OCI-LY3 (cell line): ENCODE results near the gene C3orf52.
A peak's percentile ranks its signal among the peaks of the same experiment; 100 is the strongest.

Experiments
- H2AFZ ChIP-seq: fragments of 200-600, 300-600 bp; shearing (Covaris generic); 2 replicates; pipeline ENCODE4 v1.6.0; 2014; ENCODE audit warnings: antibody characterized with exemption, low read depth, low read length
- H3K27ac ChIP-seq: fragments of 200-600, 300-600 bp; sonication (generic); 2 replicates; pipeline ENCODE4 v1.5.1; 2014; ENCODE audit warnings: mild to moderate bottlenecking, low read length, moderate library complexity, mixed read lengths
- H3K27me3 ChIP-seq: fragments of 200-600, 300-600 bp; sonication (generic); 2 replicates; pipeline ENCODE4 v1.6.1; 2014; ENCODE audit warnings: low read depth, low read length, mixed read lengths
- H3K36me3 ChIP-seq: fragments of 200-600, 300-600 bp; sonication (generic); replicated peaks from 2 replicates; pipeline ENCODE3; 2014; ENCODE audit warnings: low read depth, low read length, mixed read lengths
- H3K4me1 ChIP-seq: fragments of 300-600, 200-600 bp; sonication (generic); 2 replicates; pipeline ENCODE4 v1.6.1; 2014; ENCODE audit warnings: low read length, mixed read lengths
- H3K4me2 ChIP-seq: fragments of 200-600, 300-600 bp; sonication (generic); 2 replicates; pipeline ENCODE4 v1.6.1; 2014; ENCODE audit warnings: low read length, mixed read lengths
- H3K4me3 ChIP-seq: fragments of 300-600, 200-600 bp; sonication (generic); 2 replicates; pipeline ENCODE4 v1.5.1; 2014; ENCODE audit warnings: antibody characterized with exemption, mild to moderate bottlenecking, low read length, moderate library complexity
- H3K79me2 ChIP-seq: fragments of 300-600, 200-600 bp; shearing (Covaris generic); 2 replicates; pipeline ENCODE4 v1.6.1; 2014; ENCODE audit warnings: mild to moderate bottlenecking, low read length, mixed read lengths
- H3K9ac ChIP-seq: fragments of 300-600, 200-600 bp; shearing (Covaris generic); 2 replicates; pipeline ENCODE4 v1.6.0; 2014; ENCODE audit warnings: mild to moderate bottlenecking, low read length, moderate library complexity
- H3K9me3 ChIP-seq: fragments of 200-600, 300-600 bp; shearing (Covaris generic); 2 replicates; pipeline ENCODE4 v1.6.1; 2014; ENCODE audit warnings: low read length, mixed read lengths; ENCODE audit not compliant: insufficient read depth
- H4K20me1 ChIP-seq: fragments of 200-600, 300-600 bp; sonication (generic); 2 replicates; pipeline ENCODE4 v1.6.1; 2016; ENCODE audit warnings: low read length, mixed read lengths; ENCODE audit not compliant: insufficient read depth
- EZH2phosphoT487 ChIP-seq: fragments of 200-600 bp; shearing (Covaris generic); IDR thresholded peaks from 2 replicates; pipeline ENCODE4 v1.6.1; 2018; ENCODE audit warnings: antibody characterized with exemption, mixed run types, low read depth
- TF ChIP-seq, protein P1 (sequence below): fragments of 200-600, 300-600 bp; sonication (generic); IDR thresholded peaks from 2 replicates; pipeline ENCODE4 v1.5.1; 2014; ENCODE audit warnings: antibody characterized with exemption, low read length, low read depth

The C3orf52 gene

DNA sequence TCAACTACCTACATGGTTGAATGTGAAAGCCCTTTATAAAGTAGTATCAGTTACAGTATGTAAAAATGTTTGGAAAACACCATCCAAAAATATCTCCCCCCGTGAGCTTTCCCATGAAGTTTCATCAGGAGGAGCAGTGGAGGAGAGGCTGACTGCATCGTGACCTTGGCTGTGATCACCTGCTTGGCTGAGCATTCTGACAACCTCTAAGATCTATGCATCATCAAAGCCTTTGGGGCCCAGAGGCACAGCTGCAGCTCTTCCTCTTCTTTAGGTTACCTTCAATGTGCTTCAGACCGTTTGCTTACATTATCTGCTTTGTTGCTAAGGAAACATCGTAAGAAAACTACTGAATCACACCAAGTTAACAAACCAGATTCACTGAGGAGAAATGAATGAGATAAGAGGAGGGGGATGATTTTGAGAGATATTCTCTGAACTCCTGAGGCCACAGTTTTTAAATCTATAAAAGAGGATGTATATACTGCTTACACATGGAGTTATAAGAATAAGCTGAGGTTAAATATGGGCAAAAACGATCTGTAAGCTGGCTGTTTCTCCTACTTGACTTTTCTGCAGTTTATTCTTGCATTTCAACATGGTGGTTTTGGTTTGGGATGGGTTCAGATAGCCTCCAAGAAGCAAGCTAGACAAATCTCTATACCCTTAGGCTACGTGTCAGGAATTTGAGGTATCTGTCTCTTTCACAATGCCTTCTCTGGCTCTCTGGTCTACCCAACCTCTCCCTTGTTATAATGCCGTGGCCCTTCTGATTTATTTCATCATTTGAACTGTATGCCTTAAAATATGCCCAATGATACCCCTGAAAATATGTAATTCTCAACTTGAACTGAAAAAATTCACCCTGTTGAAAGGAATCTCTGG is 42.9 kb downstream of the C3orf52 start:
- Histone ChIP-seq H3K9ac (no peak overlapping the region), H3K27me3 (no peaks in the 10 kb centered on the region), H3K4me2 (peak overlapping the region; percentile 35), H3K27ac (no peak overlapping the region), H3K79me2 (no peaks in the 10 kb centered on the region), H4K20me1 (no peaks in the 10 kb centered on the region), H3K4me1 (peaks cover 45% of the 10 kb centered on the region), H3K36me3 (no peaks in the 10 kb centered on the region), H3K4me3 (no peak overlapping the region), H2AFZ (0 out of 2 replicates have a peak overlapping the region, but pooled peaks have one; percentile 52), H3K9me3 (no peaks in the 10 kb centered on the region)
- TF ChIP-seq, protein P1, sequence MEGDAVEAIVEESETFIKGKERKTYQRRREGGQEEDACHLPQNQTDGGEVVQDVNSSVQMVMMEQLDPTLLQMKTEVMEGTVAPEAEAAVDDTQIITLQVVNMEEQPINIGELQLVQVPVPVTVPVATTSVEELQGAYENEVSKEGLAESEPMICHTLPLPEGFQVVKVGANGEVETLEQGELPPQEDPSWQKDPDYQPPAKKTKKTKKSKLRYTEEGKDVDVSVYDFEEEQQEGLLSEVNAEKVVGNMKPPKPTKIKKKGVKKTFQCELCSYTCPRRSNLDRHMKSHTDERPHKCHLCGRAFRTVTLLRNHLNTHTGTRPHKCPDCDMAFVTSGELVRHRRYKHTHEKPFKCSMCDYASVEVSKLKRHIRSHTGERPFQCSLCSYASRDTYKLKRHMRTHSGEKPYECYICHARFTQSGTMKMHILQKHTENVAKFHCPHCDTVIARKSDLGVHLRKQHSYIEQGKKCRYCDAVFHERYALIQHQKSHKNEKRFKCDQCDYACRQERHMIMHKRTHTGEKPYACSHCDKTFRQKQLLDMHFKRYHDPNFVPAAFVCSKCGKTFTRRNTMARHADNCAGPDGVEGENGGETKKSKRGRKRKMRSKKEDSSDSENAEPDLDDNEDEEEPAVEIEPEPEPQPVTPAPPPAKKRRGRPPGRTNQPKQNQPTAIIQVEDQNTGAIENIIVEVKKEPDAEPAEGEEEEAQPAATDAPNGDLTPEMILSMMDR, result no peak

DNA sequence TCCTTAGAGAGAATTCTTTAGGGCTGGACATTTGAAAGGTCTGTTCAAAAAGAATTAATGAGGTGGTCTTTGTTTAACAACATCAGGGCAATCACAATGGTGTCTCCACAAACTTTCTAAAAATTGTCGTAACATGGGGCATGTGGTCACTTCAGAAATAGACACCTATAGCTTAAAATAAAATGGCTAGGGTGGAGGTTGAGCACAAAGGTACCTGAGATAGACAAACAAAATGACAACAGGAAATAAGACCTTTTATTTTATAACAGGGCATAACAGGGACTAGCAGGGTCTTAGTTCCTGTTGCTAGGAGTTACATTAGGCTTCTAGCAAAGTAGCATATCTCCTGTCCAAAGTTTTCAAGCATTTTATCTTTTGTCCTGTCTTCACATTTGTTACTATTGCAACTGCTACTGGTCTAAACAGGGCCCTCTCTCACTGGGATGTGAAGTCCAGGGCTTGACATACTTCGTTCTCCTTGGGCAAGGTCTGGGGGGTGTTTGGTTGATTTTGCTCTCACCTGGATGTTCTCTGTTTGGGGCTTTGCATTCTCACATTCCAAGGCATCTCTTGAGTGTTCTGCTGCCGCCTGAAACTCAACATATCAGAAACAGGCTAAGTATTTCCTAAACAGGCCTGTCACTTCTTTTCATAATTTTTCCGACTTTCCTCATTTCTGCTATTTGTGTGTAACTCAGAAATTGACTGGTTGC is 43.9 kb downstream of the C3orf52 start:
- Histone ChIP-seq H3K36me3 (no peaks in the 10 kb centered on the region), H3K27ac (no peak overlapping the region), H3K79me2 (no peaks in the 10 kb centered on the region), H2AFZ (no peak overlapping the region), H3K9me3 (no peaks in the 10 kb centered on the region), H3K4me2 (no peak overlapping the region), H4K20me1 (no peaks in the 10 kb centered on the region), H3K4me3 (no peak overlapping the region), H3K9ac (no peak overlapping the region), H3K4me1 (peaks cover 55% of the 10 kb centered on the region), H3K27me3 (no peaks in the 10 kb centered on the region)
- no peak for TF ChIP-seq EZH2phosphoT487
- TF ChIP-seq, protein P1, result no peak

DNA sequence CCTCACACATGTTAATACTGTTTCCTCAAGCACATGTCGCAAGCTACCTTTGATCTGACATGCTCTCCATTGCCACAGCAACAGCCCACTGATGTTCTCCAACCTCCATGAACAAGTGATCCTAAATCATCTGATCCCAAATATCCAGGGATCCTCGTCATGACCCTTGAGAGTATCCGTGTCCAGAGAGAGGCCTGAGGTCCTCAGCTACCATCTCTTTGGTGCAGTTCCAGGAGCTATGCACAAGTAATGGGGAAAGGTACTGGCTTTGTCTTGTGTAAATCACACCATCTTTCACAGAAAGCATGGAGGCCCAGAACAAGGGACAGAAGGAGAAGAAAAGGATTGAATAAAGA is 44.4 kb downstream of the C3orf52 start:
- no peaks in the 10 kb centered on the region for H3K79me2 ChIP-seq
- no peaks in the 10 kb centered on the region for H3K36me3 ChIP-seq
- TF ChIP-seq, protein P1, result no peak
- TF ChIP-seq EZH2phosphoT487, result no peak
- no peak overlapping the region for H2AFZ ChIP-seq
- H3K27me3 ChIP-seq, result no peaks in the 10 kb centered on the region
- H4K20me1 ChIP-seq, result no peaks in the 10 kb centered on the region
- H3K4me2 ChIP-seq, result no peak overlapping the region
- peaks cover 60% of the 10 kb centered on the region for H3K4me1 ChIP-seq
- H3K9me3 ChIP-seq, result no peaks in the 10 kb centered on the region
- H3K9ac ChIP-seq, result no peak overlapping the region
- no peak overlapping the region for H3K27ac ChIP-seq
- no peak overlapping the region for H3K4me3 ChIP-seq

DNA sequence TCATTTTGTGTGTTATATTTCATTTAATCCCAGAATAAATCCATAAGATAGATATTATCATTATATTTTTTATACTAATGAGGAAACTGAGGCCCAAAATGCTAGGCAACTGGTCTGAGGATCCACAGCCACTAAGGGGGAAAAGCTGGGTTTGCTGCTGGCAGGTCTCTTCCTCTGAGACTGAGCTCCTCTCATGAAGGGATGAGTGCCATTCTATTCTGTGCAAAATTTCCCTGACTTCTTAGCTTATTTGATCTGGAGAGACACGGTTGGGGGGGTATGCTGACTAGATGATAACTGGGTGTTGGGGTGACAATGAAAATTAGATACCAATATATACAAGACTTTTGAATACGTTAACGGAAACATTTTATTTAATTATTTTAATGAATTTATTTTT is 44.9 kb downstream of the C3orf52 start:
- no peaks in the 10 kb centered on the region for H3K9me3 ChIP-seq
- no peak overlapping the region for H3K27ac ChIP-seq
- H3K9ac ChIP-seq, result no peak overlapping the region
- no peak overlapping the region for H2AFZ ChIP-seq
- TF ChIP-seq, protein P1, result no peak
- no peak overlapping the region for H3K4me3 ChIP-seq
- H4K20me1 ChIP-seq, result no peaks in the 10 kb centered on the region
- peaks cover 65% of the 10 kb centered on the region for H3K4me1 ChIP-seq
- no peak overlapping the region for H3K4me2 ChIP-seq
- H3K36me3 ChIP-seq, result no peaks in the 10 kb centered on the region
- no peaks in the 10 kb centered on the region for H3K27me3 ChIP-seq
- no peaks in the 10 kb centered on the region for H3K79me2 ChIP-seq
